Muscle of leg (tissue), 11 donors: ENCODE data around the gene MED16. TPM values are rescaled to one million over a fixed set of nuclear protein-coding genes. Genes with fewer than 3 reads are reported as not detected.
"Not testable (repeated sequence)": the region's sequence is repeated elsewhere in the genome, so short reads cannot be mapped to it uniquely, and the experiment has no call there.

ENCODE experiments used
- DNase-seq: peaks from one replicate; pipeline ENCODE4 v3.0.0; 2013
- H3K27ac ChIP-seq: one replicate; pipeline ENCODE4 v1.5.1; 2013; ENCODE audit warnings: mild to moderate bottlenecking, low read length, control low read depth
- H3K27me3 ChIP-seq: one replicate; pipeline ENCODE4 v1.6.1; 2013; ENCODE audit warnings: low read length; ENCODE audit not compliant: control insufficient read depth, insufficient read depth
- H3K36me3 ChIP-seq: one replicate; pipeline ENCODE4 v1.6.1; 2013; ENCODE audit warnings: low read length; ENCODE audit not compliant: control insufficient read depth, insufficient read depth
- H3K4me1 ChIP-seq: one replicate; pipeline ENCODE4 v1.6.1; 2013; ENCODE audit warnings: low read length; ENCODE audit not compliant: control insufficient read depth, insufficient read depth
- H3K4me3 ChIP-seq: one replicate; pipeline ENCODE4 v1.5.1; 2013; ENCODE audit warnings: low read length, control low read depth
- H3K9me3 ChIP-seq: replicated peaks from 2 replicates; pipeline ENCODE4 v1.6.1; 2013; ENCODE audit warnings: low read depth, low read length; ENCODE audit not compliant: control insufficient read depth
- WGBS: methylation state at CpG from one replicate; pipeline ENCODE4 v1.1.5; 2013; ENCODE audit warnings: missing lambda C conversion rate; ENCODE audit not compliant: insufficient coverage; 5-methylcytosine and 5-hydroxymethylcytosine counted together
- polyA plus RNA-seq, 8 donors: library from polyadenylated mRNA; unstranded; fragments of 120-200 nt; gene quantifications; one replicate each; pipeline versions ENCODE4 v1.2.1 to v1.2.3, GENCODE V29; 2013; ENCODE audit warnings: inconsistent platforms in 1 of 8, low replicate concordance in 1 of 8; ENCODE audit not compliant: insufficient read length in 8 of 8, insufficient read depth in 1 of 8
- total RNA-seq: library from RNA; stranded (reverse); fragments of 120-200 nt; gene quantifications from one replicate; pipeline ENCODE4 v1.2.4, GENCODE V29; 2013

Gene MED16
- total and polyA plus RNA-seq, 9 donors = 11.6 to 48.1 (median 37.7) TPM

GRCh38 chr19:898663-899062 is 5.7 kb upstream of the MED16 start:
- 41% methylated on average over 15 of the region's 20 CpGs for WGBS
- no peak overlapping the region for H3K27ac ChIP-seq
- H3K4me1 ChIP-seq = peaks cover 10% of the 10 kb centered on the region
- no peaks in the 10 kb centered on the region for H3K27me3 ChIP-seq
- peaks cover 45% of the 10 kb centered on the region for H3K36me3 ChIP-seq
- no peak for DNase-seq
- H3K9me3 ChIP-seq = no peaks in the 10 kb centered on the region
- H3K4me3 ChIP-seq = no peak overlapping the region

GRCh38 chr19:897442-898039 is 4.6 kb upstream of the MED16 start:
- no peaks in the 10 kb centered on the region for H3K4me1 ChIP-seq
- peaks cover 45% of the 10 kb centered on the region for H3K36me3 ChIP-seq
- H3K27ac ChIP-seq = no peak overlapping the region
- DNase-seq = no peak
- H3K9me3 ChIP-seq = no peaks in the 10 kb centered on the region
- H3K27me3 ChIP-seq = no peaks in the 10 kb centered on the region
- WGBS = 79% methylated on average over 25 of the region's 26 CpGs
- H3K4me3 ChIP-seq = no peak overlapping the region

- DNase-seq = no peak
- Histone ChIP-seq H3K4me1 (peaks cover 4% of the 10 kb centered on the region), H3K27me3 (no peaks in the 10 kb centered on the region), H3K27ac (no peak overlapping the region), H3K9me3 (no peaks in the 10 kb centered on the region), H3K4me3 (no peak overlapping the region), H3K36me3 (peaks cover 40% of the 10 kb centered on the region)
- WGBS = 85% methylated on average over 7 of the region's 11 CpGs
Measured at GRCh38 chr19:896999-897398, 4.0 kb upstream of the MED16 start.

- no peak overlapping the region for H3K4me3 ChIP-seq
- peaks cover 8% of the 10 kb centered on the region for H3K4me1 ChIP-seq
- no peak for DNase-seq
- no peak overlapping the region for H3K27ac ChIP-seq
- peaks cover 35% of the 10 kb centered on the region for H3K36me3 ChIP-seq
- H3K27me3 ChIP-seq = no peaks in the 10 kb centered on the region
- no peaks in the 10 kb centered on the region for H3K9me3 ChIP-seq
- WGBS = 92% methylated on average over 7 of the region's 10 CpGs
Measured at GRCh38 chr19:896434-896833, 3.4 kb upstream of the MED16 start.

GRCh38 chr19:892243-892893 is 619 bp downstream of the MED16 start:
- peaks cover 10% of the 10 kb centered on the region for H3K4me1 ChIP-seq
- peak overlapping the region; percentile 82 for H3K27ac ChIP-seq
- H3K36me3 ChIP-seq = peaks cover 45% of the 10 kb centered on the region
- peak overlapping the region; percentile 74 for H3K4me3 ChIP-seq
- DNase-seq = no peak
- H3K27me3 ChIP-seq = no peaks in the 10 kb centered on the region
- WGBS = 4% methylated on average over 16 of the region's 27 CpGs
- no peaks in the 10 kb centered on the region for H3K9me3 ChIP-seq

- not testable (repeated sequence) for H3K27me3 ChIP-seq, DNase-seq, H3K9me3 ChIP-seq
- peak overlapping the region; percentile 74 for H3K4me3 ChIP-seq
- peak overlapping the region; percentile 82 for H3K27ac ChIP-seq
- H3K4me1 ChIP-seq = peaks cover 10% of the 10 kb centered on the region
- WGBS = 76% methylated on average over 38 of the region's 50 CpGs
- peaks cover 43% of the 10 kb centered on the region for H3K36me3 ChIP-seq
Measured at GRCh38 chr19:891421-892200, 1.4 kb downstream of the MED16 start.

- peaks cover 47% of the 10 kb centered on the region for H3K36me3 ChIP-seq
- 94% methylated on average over 13 of the region's 18 CpGs for WGBS
- H3K27me3 ChIP-seq = no peaks in the 10 kb centered on the region
- H3K4me1 ChIP-seq = peaks cover 10% of the 10 kb centered on the region
- no peak overlapping the region for H3K27ac ChIP-seq
- no peak for DNase-seq
- H3K4me3 ChIP-seq = no peak overlapping the region
- H3K9me3 ChIP-seq = no peaks in the 10 kb centered on the region
Measured at GRCh38 chr19:890831-891230, 2.2 kb downstream of the MED16 start.

GRCh38 chr19:889662-890295 is 3.2 kb downstream of the MED16 start:
- WGBS = 90% methylated on average over 26 of the region's 26 CpGs
- peaks cover 55% of the 10 kb centered on the region for H3K36me3 ChIP-seq

GRCh38 chr19:888581-889385 is 4.2 kb downstream of the MED16 start:
- Histone ChIP-seq H3K4me3 (no peak overlapping the region), H3K4me1 (peaks cover 10% of the 10 kb centered on the region), H3K27me3 (no peaks in the 10 kb centered on the region), H3K9me3 (no peaks in the 10 kb centered on the region), H3K27ac (no peak overlapping the region), H3K36me3 (peaks cover 64% of the 10 kb centered on the region)
- no peak for DNase-seq
- WGBS = 86% methylated on average over 25 of the region's 30 CpGs

More at GRCh38 chr19:889662-890295, 3.2 kb downstream of the MED16 start:
- DNase-seq = no peak
- Histone ChIP-seq H3K27ac (no peak overlapping the region), H3K27me3 (no peaks in the 10 kb centered on the region), H3K9me3 (no peaks in the 10 kb centered on the region), H3K4me1 (peaks cover 10% of the 10 kb centered on the region), H3K4me3 (no peak overlapping the region)
